HG03354 (cell line): ENCODE results near the gene SYN1.

Source experiments
- ATAC-seq: cut with Tn5 transposase; IDR thresholded peaks from one replicate; pipeline ENCODE4 v1.9.1; 2021; ENCODE audit warnings: mild to moderate bottlenecking; ENCODE audit not compliant: unreplicated experiment, poor library complexity, severe bottlenecking

Gene SYN1

GRCh38 chrX:47556045-47556623, 63.5 kb downstream of the SYN1 start:
- ATAC-seq: peak; percentile 93

GRCh38 chrX:47543496-47543895, 76.2 kb downstream of the SYN1 start:
- ATAC-seq: no peak

DNA sequence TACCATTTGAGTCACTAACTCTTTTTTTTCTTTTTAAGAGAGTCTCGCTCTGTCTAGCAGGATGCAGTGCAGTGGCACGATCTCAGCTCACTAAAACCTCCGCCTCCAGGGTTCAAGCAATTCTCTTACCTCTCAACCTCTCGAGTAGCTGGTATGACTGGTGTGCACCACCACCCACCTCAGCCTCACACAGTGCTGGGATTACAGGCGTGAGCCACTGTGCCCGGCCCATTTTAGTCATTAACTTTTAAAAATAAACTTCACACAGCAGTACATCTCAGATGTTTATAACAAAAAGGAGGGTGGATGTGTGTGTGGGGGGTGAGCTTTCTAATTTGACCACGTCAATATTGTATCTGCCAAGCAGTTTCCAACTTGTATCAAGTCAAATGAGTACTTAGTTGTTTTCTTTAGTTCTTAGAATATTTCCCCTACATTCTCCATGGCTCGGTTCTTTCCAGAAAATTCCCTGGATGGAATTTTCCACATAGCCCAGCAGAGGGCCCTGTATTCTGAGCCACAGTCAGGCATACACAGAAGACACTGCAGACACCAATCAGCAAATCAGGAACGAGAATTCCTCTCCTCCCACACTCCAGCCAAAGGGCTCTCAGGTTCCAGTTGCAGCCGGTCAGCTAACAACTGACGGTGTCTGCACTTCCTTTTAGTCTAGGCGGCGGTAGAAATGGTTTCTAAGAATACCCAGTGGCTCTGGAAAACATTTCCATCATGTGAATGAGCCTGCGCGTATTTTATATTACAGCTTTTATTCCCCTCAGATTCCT, 78.7 kb downstream of the SYN1 start:
- ATAC-seq: no peak

DNA sequence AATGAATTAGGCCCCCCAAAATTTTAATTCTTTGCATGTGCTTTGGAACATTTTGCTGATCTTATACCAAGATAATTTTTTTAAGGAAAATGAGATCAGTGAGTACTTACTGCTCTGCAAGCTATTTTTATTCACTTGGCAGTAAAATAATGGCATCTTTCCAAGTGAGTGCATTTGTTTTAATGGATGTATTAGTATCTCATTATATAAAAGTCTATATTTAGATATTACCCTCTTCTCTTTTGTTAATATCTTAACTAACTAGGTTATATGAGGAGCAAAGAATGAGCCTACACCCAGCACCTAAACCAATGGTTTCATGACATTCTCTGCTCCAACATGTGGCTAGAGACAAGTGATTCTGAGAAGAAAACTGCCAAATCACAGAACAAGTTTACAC, 79.8 kb downstream of the SYN1 start:
- ATAC-seq: no peak

- no peak for ATAC-seq
Observed at GRCh38 chrX:47530049-47530448, 89.6 kb downstream of the SYN1 start.

- no peak for ATAC-seq
Observed at GRCh38 chrX:47529548-47529947, 90.1 kb downstream of the SYN1 start.

DNA sequence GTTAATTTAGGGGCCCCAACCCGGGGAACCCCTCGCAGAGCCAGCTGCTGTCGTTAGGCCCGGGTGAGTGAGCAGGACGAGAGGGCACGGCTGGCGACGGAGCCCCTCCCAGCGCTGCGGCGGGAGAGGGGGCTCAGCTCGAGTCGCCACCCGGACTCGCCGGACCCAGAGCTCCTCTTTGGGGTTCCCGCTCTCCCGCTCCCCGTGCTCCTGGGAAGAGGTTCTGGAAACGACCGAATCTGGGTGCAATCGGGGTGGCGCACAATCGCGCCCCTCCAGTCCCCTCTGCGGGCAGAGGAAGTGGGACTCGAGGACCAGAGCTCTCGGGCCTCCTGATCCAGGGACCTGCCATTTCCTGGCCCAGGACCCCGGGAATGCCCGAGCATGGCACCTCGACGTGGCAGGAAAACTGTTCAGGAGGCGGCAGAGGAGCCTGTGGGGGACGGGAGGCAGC, 95.9 kb downstream of the SYN1 start:
- ATAC-seq: peak; percentile 20

GRCh38 chrX:47523297-47523696, 96.4 kb downstream of the SYN1 start:
- ATAC-seq: peak; percentile 91
